Loucy (cell line): ENCODE measurements around the gene KPNA1.

Experiments used
- CTCF ChIP-seq: fragments of 200-600 bp; sonication (generic); conservative IDR thresholded peaks from 2 replicates; pipeline ENCODE4 v1.5.1; 2014; ENCODE audit warnings: mild to moderate bottlenecking, antibody characterized with exemption, low read length
- EZH2phosphoT487 ChIP-seq: fragments of 200-600 bp; IDR thresholded peaks from 2 replicates; pipeline ENCODE4 v1.6.1; 2018; ENCODE audit warnings: antibody characterized with exemption, mild to moderate bottlenecking, moderate library complexity, borderline replicate concordance

DNA sequence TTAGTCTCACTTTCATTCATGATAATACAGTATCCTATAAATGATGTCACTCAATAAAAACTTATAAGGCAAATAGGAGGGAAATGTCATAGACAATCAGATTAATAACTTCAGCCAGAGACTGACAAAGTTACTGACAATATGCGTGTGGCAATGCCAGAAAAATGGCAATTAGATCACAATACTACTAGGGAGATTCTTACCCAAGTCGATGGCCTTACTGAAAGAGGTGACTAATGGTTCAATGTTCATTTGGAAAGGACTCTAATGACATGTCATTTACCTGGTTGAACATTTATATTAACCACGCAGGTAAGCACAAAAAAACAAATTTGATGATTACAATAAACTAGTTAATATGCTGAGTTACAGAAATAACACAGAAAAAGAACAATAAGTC lies 52.9 kb downstream of the KPNA1 start:
- TF ChIP-seq CTCF = no peak
- TF ChIP-seq EZH2phosphoT487 = no peak
